ENCODE data around the gene ECT2L.

DNA sequence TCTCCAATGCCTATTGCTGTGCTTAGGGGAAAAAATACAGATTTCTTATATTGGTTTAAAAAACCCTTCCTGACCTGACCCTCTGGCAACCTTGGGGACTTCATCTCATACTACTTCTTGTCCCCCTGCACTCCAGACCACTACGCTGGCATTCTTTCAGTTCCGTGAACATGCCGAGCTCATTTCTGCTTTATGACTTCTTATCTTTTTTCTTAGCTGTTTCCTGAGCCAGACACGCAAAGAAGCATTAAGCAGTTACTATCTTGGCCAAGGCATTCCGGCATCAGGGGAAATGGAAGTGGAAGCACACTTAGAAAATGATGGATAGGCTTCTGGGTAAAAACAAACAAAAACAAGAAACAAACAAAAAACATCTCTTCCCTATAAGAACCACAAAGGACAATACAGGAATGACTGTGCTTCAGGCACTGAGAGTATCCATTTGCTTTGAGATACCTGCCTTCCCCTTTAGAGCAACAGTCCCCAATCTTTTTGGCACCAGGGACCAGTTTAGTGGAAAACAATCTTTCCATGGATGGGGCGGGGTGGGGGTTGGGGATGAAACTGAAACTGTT, 26.7 kb upstream of the ECT2L start:
- TF ChIP-seq, protein P1, sequence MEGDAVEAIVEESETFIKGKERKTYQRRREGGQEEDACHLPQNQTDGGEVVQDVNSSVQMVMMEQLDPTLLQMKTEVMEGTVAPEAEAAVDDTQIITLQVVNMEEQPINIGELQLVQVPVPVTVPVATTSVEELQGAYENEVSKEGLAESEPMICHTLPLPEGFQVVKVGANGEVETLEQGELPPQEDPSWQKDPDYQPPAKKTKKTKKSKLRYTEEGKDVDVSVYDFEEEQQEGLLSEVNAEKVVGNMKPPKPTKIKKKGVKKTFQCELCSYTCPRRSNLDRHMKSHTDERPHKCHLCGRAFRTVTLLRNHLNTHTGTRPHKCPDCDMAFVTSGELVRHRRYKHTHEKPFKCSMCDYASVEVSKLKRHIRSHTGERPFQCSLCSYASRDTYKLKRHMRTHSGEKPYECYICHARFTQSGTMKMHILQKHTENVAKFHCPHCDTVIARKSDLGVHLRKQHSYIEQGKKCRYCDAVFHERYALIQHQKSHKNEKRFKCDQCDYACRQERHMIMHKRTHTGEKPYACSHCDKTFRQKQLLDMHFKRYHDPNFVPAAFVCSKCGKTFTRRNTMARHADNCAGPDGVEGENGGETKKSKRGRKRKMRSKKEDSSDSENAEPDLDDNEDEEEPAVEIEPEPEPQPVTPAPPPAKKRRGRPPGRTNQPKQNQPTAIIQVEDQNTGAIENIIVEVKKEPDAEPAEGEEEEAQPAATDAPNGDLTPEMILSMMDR (IDR thresholded peaks at IDR 0.05; ENCODE audit: low read length), result no peak
- no peak for TF ChIP-seq EZH2 (IDR thresholded peaks at IDR 0.05; ENCODE audit: borderline replicate concordance, low read length)
